IPS DF 4.7 (cell line): ENCODE results near the gene ANKH.
"Not testable (repeated sequence)": the region's sequence is repeated elsewhere in the genome, so short reads cannot be mapped to it uniquely, and the experiment has no call there.

ENCODE experiments used
- DNase-seq: peaks from one replicate; pipeline ENCODE4 v3.0.0-alpha.2; 2013; ENCODE audit warnings: low spot score; ENCODE audit errors: extremely low read depth

ANKH gene

DNA sequence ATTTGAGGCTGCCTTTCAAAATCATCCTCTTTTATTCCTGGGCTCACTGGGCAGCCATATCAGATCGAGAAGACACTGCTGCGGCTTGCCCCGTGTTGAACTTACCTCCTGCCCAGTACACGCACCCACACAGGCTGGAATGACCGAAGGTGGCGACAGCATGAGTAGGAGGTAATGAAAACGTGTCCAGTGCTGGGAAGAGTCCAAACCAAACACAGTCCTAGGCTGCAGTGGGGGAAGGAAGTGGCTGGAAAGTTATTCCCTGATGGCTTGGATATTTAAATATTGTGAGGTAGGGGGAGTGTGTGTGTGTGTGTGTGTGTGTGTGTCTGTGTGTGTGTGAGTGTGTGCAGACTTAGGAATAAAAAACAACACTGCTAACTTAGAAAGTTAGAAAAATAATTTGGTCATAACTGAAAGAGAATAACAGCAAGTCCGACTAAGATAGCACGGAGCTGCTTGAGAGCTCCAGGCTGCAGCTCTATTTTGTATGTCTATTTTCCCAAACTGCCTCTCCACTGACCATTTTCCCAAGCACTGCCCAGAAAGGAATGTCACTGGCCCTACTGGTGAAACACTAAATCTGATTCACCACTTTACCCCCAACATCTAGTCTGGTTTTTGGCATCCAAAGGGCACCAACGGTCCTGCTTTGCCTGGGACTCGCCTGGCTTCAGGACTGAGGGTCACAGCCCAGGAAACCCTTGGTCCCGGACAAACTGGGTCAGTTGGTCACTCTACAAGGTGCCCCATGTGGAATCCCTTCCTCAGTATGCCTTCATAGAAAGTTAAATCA is 41.2 kb downstream of the ANKH start:
- DNase-seq, result no peak

DNA sequence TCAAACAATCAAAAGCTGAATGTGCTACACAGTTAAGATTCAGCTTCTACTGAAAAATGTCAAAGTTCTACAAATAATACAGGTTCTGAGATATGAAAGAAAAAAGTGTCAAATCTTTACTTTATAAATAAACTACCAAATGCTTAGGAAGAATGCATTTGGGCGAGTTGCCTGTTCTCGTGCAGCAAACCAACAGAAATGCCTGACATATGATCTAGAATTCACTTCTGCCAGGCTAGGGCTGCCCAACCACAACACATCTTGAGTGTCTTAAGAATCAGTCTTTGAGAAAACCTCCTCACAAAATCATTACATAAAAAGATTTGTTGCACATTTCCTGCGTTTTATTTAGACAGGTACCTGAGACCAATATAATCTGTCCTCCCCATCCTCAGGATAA is 42.2 kb downstream of the ANKH start:
- DNase-seq, result no peak

DNA sequence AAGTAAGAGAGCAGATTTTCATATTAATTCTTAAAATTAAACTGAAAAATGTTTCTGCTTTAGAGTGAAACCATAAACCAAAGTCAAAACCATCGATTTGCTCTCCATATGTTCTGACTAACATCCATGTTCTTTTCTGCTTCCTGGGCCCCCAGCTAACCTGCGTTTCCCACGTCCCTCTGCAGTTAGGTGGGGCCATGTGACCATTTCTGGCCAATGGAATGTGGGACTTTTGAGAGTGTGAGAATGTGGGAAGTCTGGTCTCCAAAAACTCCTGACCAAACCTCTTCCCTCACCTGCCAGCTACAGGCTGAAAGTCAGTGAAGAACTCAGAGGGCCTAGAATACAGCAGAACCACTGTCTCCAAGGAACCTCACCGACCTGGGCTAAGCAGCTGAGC is 44.9 kb downstream of the ANKH start:
- no peak for DNase-seq

DNA sequence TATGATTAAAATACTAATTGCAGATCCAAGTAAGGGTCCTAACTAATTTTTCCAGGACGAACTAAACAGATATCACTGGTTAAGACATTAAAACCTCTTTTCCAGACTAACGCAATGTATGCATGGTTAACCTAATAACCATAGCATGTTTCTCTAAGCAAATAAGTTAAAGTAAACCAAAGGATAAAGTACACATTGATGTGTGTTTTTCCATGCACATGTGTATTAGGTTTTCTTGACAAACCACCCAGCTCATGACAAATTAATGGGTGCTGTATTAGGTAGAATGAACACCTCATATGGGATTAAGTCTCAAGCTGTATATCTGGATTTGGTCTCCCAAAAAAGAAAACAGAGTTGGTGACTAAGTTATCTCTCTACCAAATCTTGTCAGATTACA is 45.6 kb downstream of the ANKH start:
- no peak for DNase-seq

DNA sequence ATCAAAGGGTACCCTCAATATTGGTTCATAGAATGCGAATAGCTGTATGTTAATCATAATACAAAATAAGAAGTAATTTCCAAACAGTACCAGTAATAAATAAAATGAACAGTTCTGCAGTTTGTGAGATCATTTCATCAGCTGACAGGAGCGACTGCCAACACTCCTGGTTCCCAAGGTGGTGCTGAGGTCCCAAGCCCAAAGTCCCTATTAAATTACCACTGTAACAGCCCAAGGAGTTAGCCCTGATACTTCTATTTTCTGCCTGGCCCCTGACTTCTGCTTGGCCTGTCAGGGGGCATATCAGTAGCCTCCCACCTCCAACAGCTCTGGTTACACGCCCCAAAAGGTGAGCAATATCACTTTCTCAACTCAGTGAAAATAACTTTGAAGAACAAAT is 47.1 kb downstream of the ANKH start:
- DNase-seq, result no peak

- DNase-seq, result no peak
These were observed 50.3 kb downstream of the ANKH start for GRCh38 chr5:14821100-14821845.

DNA sequence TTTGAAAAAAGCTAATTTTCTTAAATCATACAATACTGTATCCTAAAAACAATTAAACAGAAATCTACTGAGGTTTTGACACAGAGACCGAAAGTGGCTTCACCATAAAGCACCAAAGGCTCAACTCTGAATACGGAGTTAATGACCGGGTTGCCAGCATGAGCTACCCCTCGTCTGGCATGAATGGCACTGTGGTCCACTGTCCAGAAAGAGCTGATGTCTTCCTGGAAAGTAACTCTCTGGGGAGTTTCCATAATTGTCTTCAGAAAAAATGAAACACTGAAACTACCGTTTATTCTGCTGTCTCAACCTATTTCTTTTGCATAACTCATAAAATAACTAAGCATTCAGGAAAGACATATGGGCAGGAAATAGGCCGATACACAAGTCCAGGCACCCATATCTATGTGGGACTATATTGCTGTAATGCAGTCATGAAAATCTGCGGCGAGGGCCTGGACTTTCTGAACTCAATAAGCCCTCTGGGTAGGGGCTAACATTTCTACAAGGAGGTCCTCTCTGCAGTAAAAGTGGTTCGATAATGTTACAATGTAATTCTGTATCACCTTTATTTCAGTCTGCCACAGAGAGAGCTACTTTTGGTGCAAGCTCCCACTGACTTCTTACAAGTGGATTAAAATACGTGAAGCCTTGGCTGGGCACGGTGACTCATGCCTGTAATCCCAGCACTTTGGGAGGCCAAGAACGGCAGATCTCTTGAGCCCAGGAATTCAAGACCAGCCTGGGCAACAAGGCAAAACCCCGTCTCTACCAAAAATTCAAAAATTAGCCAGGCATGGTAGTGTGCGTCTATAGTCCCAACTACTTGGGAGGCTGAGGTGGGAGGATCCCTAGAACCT is 52.4 kb downstream of the ANKH start:
- DNase-seq, result no peak

GRCh38 chr5:14817762-14818136 is 53.8 kb downstream of the ANKH start:
- not testable (repeated sequence) for DNase-seq

- DNase-seq, result no peak
These were observed 54.4 kb downstream of the ANKH start for GRCh38 chr5:14816999-14817761.

DNA sequence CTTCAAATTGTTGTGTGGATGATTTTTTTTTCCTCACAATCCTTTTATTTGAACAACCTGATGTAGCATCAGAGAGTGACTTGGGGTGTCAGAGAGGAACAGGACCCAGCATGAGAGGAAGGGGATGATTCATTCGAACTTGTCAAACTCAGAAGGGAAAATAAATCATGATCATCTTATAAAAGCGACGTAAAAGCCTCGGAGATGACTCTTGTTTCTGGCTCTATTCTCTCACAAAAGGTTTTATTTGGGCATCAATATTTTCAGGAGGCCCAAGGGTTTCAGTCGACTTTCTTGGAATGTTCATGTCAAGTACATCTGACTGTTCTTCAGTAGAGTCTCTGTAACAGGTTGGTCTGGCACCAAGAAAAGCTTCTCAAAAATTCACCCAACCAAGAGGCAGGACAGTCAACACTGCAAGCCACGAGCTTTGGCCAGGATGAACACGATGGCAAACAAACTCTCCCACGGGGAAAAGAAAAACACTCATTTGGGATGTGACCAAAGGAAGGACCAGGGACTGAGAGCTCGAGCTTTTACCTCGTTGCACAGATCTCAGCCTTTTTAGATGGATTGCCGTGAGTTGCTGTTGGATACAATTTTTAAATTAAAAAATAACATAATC is 55.1 kb downstream of the ANKH start:
- DNase-seq, result no peak

GRCh38 chr5:14813747-14814146 is 57.8 kb downstream of the ANKH start:
- no peak for DNase-seq

DNA sequence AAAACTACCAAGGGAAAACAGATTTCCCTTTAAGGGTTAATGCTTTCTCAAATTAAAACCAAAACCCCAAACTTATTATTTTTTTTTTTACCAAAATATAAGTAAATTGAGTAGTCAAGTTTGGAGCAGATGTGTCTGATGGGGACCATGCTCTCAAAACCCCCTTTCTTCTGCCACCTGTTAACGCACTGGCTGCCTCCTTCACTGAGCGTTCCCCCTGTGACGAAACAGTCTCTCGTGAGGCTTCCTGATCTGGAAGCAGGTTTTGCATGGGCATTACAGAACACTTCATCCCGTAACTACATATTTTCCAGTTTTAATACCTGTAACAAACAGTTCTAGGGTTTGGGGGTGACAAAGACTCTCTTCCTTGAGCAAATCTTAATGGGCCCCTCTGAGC is 59.4 kb downstream of the ANKH start:
- no peak for DNase-seq

GRCh38 chr5:14810928-14811572 is 60.5 kb downstream of the ANKH start:
- DNase-seq, result no peak

- no peak for DNase-seq
These were observed 61.3 kb downstream of the ANKH start for GRCh38 chr5:14810282-14810681.

DNA sequence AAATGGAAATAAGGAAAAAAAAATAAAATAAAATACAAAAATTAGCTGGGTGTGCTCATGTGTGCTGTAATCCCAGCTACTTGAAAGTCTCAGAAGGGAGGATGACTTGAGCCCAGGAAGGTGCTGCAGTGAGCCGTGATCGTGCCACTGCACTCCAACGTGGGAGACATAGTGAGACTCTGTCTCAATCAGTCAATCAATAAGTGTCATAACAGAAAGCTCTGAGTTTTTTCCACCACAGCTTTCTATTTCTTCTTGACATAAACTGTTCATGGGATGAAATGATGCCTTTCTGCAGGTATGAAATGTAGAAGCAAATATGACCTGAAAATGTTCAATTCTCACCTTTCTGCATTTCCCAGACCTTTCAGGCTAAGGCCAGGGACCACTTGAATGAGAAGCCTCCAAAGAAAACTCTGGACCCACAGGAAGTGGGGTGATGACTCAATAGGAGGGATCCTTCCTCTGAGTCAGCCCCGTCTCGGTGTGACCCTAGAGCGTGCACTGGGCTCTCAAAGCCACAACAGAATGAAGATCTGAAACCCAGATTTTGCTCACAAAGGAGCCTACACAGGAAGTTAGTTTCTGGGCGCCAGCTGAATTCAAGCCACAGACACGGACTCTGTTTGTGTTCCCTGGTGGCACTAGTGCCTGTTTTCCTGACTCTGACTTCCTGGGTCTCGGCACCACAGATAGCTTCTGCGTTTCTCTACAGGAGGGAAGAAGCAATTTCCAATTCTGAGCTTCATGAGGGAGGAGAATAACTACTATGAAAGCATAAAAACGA is 62.0 kb downstream of the ANKH start:
- DNase-seq, result no peak

DNA sequence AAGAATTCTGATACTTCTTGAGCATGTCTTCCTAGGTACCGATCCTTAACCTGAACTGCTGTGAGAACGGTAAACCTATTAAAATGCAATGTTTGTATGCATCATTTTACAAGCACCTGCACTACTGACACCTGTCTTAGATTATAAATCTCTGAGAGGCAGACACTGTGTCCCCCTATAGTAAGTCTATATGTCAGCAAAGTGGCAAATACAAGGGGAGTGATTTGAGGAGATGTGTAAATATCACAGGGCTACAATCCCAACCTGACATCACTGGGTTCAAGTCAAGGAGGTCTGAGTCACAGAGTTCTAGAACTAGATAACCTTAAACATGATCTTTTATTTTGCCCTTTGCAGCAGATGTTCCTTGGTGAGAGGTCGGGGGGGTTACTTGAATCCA is 64.1 kb downstream of the ANKH start:
- no peak for DNase-seq

DNA sequence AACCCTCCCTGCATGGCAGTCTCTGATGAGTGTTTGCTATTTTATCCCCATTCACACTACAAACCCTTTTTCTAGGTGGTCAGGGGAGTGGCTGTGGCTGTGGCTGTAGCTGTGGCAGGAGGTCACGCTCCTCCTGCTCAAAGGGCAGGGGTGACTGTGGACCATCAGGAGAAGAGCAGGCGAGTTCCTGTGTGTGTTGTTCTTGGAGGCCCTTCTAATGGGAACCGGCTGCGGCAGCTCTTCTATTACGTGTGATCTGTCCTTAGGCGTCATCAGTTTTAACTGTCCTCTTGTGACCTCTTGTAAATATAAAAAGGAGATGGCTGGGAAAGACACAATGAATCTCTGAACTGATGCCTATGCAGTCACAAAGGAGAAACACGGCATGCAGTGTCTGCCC is 65.1 kb downstream of the ANKH start:
- no peak for DNase-seq

GRCh38 chr5:14802541-14802940 is 69.0 kb downstream of the ANKH start:
- DNase-seq, result no peak

DNA sequence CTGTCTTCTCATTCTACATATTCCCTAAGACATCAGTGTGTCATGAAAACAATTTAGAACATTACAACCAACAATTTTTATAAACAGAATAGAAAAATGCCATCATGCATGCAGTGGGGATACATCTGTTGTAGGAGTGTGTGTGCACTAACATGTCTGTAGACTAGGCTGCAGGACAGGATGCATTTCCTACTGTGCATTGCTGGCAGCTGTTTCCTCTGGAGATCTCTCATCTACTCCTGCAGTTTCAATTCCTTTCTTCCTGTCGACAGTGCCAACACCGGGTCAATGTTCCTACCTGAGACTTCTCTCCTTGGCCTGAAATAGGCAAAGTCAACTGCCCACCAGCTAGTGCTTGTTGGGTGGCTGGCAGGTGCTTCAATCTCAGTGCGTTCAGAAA is 69.8 kb downstream of the ANKH start:
- no peak for DNase-seq

DNA sequence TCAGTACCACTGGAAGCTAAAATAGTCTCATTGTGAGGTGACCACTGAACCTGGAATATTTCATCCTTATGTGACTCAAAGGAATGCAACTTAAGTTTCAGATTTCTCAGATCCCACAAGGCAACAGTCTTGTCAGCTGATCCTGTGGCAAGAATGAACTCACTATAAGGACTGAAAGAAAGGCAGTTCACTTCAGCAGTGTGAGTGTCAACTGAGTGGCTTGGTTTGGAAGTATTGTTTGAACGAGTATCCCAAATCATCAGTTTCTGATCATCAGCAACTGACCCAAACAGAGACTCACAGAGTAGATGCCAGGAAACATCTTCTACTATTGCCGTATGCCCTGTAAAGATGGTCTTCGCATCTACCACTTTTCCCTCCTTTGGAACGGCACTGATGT is 74.2 kb downstream of the ANKH start:
- DNase-seq, result not testable (repeated sequence)
